ENCODE results near the gene PDCD11. TPM values are rescaled to one million over a fixed set of nuclear protein-coding genes. Genes with fewer than 3 reads are reported as not detected.

The PDCD11 gene
- total RNA-seq, 1 experiment from 2014 or later = 20.4 TPM

GRCh38 chr10:103495321-103495720 lies 98.9 kb downstream of the PDCD11 start:
- Histone ChIP-seq H3F3A (ENCODE audit: insufficient read depth, low read depth) (no peaks in the 10 kb centered on the region; the same call in 1 of the 2 replicates), H3K4me3 (peak overlapping the region; percentile 61; the same call in 1 of the 2 replicates), H3K4me1 (replicated peaks; ENCODE audit: insufficient read depth) (peaks cover 5% of the 10 kb centered on the region; the same call in 1 of the 2 replicates), H3K27me3 (ENCODE audit: insufficient read depth, low read depth) (no peaks in the 10 kb centered on the region; the same call in 1 of the 2 replicates), H4K20me1 (ENCODE audit: insufficient read depth) (no peaks in the 10 kb centered on the region), H3K36me3 (ENCODE audit: low read depth) (no peaks in the 10 kb centered on the region), H3K4me2 (peak overlapping the region; percentile 82), H3K79me2 (ENCODE audit: low read depth) (no peaks in the 10 kb centered on the region), H2AFZ (no peak overlapping the region), H3K9me3 (ENCODE audit: insufficient read depth, low read depth) (no peaks in the 10 kb centered on the region), H3K9me2 (ENCODE audit: insufficient read depth) (no peaks in the 10 kb centered on the region), H3K27ac (no peak overlapping the region)
- ChIA-PET POLR2A (ENCODE audit: unreplicated experiment) (no interaction called here), CTCF (no interaction called here)
- no TSS peak for BruUV-seq (replicated peaks)
- TF ChIP-seq CTCF (conservative IDR thresholded peaks at IDR 0.05) (no peak), EZH2 (IDR thresholded peaks at IDR 0.05; ENCODE audit: low read depth) (no peak)
- DNase-seq = no peak
- intact Hi-C loops (cut with micrococcal nuclease; ENCODE audit: unreplicated experiment) = loop anchor here (10.0 kb wide), 1 partner anchor 49 kb away; no protein-coding TSS in a partner anchor

Small RNA genes lying within 50 kb of the gene (microRNA-seq; reads per million reads assigned to microRNA genes)
- gene MIR1307 (ENCODE audit: borderline number of aligned reads, borderline replicate concordance) = 1,928 reads per million, percentile 81 among the genes with 10 or more reads in this experiment

Other genes starting within 250 kb of the PDCD11 start
- gene NT5C2, start 203.4 kb upstream of the PDCD11 start, total RNA-seq (2021) = 47.1 and 67.9 TPM in 2 replicates
- gene RPEL1, start 150.7 kb upstream of the PDCD11 start, total RNA-seq (2021) = not detected in 2 replicates
- gene INA, start 119.5 kb upstream of the PDCD11 start, total RNA-seq (2021) = 20.4 and 20.9 TPM in 2 replicates
- 4.5 and 7.1 TPM in 2 replicates for gene PCGF6, start 45.5 kb upstream of the PDCD11 start, total RNA-seq (2021)
- 3.9 and 4.2 TPM in 2 replicates for gene TAF5, start 28.6 kb upstream of the PDCD11 start, total RNA-seq (2021)
- gene ATP5MK, start 151 bp upstream of the PDCD11 start, total RNA-seq (2021) = 198 and 230 TPM in 2 replicates
- gene CALHM2, start 55.7 kb downstream of the PDCD11 start, total RNA-seq (2021) = 46.3 and 54.1 TPM in 2 replicates
- gene CALHM1, start 62.3 kb downstream of the PDCD11 start, total RNA-seq (2021) = not detected in 2 replicates
- 12.5 and 13.1 TPM in 2 replicates for gene CALHM3, start 82.6 kb downstream of the PDCD11 start, total RNA-seq (2021)
- gene NEURL1, start 97.1 kb downstream of the PDCD11 start, total RNA-seq (2021) = 3.0 and 4.8 TPM in 2 replicates

Data from PC-9 (cell line).